Measurements from ENCODE around the gene HSPA4. TPM values are rescaled to one million over a fixed set of nuclear protein-coding genes. Genes with fewer than 3 reads are reported as not detected.
"Not testable (repeated sequence)": the region's sequence is repeated elsewhere in the genome, so short reads cannot be mapped to it uniquely, and the experiment has no call there.

HSPA4 gene
- total RNA-seq, 2 donors from 2014 or later, result 136 to 145 TPM

DNA sequence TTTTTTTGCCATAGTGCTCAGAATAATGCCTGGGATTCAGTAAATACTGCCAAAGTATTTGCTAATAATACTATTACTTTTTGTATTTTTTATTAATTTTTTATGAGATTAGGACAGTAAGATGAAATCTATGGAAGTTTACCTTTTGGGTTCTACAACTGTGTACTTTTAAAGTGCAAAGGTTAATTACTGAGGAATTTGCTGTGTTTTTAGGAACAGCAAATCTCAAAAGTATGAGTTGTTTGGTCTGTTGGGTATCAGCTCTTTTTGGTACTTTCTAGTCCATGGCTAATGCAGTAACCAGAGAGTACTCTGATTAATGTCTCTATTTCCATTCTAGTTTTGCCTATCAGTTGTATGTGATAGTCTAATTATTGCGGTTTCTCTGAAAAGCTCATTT, 5.1 kb downstream of the HSPA4 start:
- H3K9me3 Mint-ChIP-seq, result no peaks in the 10 kb centered on the region
- no peak overlapping the region for H3K4me3 Mint-ChIP-seq
- no peak for ATAC-seq
- no peak for DNase-seq (ENCODE audit: low spot score)
- H3K27me3 Mint-ChIP-seq, result no peaks in the 10 kb centered on the region
- no peaks in the 10 kb centered on the region for H3K36me3 Mint-ChIP-seq
- H3K4me1 Mint-ChIP-seq (ENCODE audit: low read depth in 2 of 2), result peaks cover 26 to 27% of the 10 kb centered on the region in 2 donors
- no peak overlapping the region for H3K27ac Mint-ChIP-seq

DNA sequence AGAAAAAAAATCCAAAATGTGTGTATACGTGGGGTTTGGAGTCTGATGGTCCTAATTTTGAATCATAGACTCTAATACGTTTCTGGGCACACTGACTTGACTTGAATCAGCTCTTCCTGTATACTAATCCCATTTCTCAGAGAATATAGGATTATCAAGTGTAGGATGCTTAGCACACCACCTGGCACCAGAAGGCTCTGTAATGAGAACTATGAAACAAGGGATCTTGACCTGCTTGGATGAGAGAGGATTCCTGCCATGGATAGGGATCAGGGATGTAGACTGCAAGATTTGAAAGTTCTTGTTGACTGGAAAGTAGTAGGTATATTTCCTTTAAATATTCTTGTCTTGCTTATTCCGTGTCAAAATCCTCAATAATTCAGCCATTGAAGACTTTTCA, 7.8 kb downstream of the HSPA4 start:
- H3K27me3 Mint-ChIP-seq, result no peaks in the 10 kb centered on the region
- H3K4me3 Mint-ChIP-seq, result no peak overlapping the region

DNA sequence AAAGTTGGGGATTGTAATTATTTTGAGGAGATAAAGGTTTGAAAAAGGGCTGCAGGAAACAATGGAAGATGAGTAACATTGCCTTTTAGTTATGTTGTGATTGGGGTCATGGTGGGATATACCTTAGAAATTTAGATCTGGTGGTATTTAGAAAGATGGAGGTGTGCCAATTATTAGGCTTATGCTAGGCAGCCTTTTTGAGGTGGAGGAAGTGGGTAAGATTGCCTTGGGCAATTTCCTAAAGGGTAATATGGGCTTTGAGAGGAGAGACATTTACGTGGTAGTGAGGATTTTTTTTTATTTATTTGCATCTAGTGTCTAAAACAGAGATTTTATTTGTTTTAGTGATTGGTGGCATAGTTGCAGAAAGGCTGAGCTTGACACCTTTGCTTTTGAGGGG, 10.5 kb downstream of the HSPA4 start:
- no peak for ATAC-seq
- Mint-ChIP-seq H3K27me3 (no peaks in the 10 kb centered on the region), H3K9me3 (no peaks in the 10 kb centered on the region), H3K4me3 (no peak overlapping the region), H3K27ac (peak overlapping the region; percentile 8 to 31), H3K4me1 (ENCODE audit: low read depth in 2 of 2) (peaks cover 18 to 21% of the 10 kb centered on the region in 2 donors), H3K36me3 (peaks cover under 1% of the 10 kb centered on the region)
- no peak for DNase-seq (ENCODE audit: low spot score)

More for the DNA sequence above, 7.8 kb downstream of the HSPA4 start:
- no peak for ATAC-seq
- DNase-seq (ENCODE audit: low spot score), result no peak
- Mint-ChIP-seq H3K9me3 (no peaks in the 10 kb centered on the region), H3K36me3 (no peaks in the 10 kb centered on the region), H3K27ac (no peak overlapping the region), H3K4me1 (ENCODE audit: low read depth in 2 of 2) (peaks cover 32 to 33% of the 10 kb centered on the region in 2 donors)

DNA sequence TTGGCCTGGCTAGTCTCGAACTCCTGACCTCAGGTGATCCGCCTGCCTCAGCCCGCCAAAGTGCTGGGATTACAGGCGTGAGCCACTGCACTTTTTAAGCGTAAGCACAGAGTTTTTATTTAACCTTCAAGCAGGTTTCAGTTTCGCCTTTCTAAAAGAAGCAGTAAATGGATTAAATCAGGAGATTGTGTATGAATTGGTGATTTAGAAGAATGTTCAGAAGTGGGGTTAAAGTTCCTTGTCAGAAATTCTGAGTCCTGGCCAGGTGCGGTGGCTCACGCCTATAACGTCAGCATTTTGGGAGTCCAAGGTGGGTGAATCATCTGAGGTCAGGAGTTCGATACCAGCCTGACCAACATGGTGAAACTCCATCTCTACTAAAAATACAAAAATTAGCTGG, 12.2 kb downstream of the HSPA4 start:
- Mint-ChIP-seq H3K9me3 (no peaks in the 10 kb centered on the region), H3K27me3 (no peaks in the 10 kb centered on the region), H3K4me1 (ENCODE audit: low read depth in 2 of 2) (peaks cover 18 to 23% of the 10 kb centered on the region in 2 donors), H3K36me3 (peaks cover 15% of the 10 kb centered on the region), H3K4me3 (no peak overlapping the region), H3K27ac (no peak overlapping the region)
- no peak for DNase-seq (ENCODE audit: low spot score)
- ATAC-seq, result no peak

DNA sequence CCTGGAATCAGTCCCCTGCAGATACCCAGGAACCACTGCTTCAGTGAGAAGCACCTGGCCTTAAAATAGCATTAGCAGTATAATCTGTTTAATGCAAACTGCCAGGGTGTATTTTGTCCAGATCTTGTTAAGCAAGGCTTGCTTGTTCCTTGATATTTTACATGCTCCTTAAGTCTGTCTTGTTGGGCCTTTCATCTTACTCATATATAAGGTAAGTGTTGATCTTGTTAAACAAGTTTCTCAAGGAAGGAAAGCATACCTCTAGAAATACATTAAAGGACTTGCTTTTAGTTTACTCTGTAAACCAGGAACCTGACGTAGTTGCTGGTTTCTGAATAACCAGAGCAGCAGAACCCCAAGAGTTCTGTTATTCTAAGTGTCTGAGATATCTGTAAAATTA, 13.7 kb downstream of the HSPA4 start:
- no peak overlapping the region for H3K4me3 Mint-ChIP-seq
- H3K9me3 Mint-ChIP-seq, result no peaks in the 10 kb centered on the region
- H3K27ac Mint-ChIP-seq, result no peak overlapping the region
- DNase-seq (ENCODE audit: low spot score), result no peak
- H3K36me3 Mint-ChIP-seq, result peaks cover 24% of the 10 kb centered on the region
- ATAC-seq, result no peak
- H3K4me1 Mint-ChIP-seq (ENCODE audit: low read depth in 2 of 2), result peaks cover 18 to 20% of the 10 kb centered on the region in 2 donors
- no peaks in the 10 kb centered on the region for H3K27me3 Mint-ChIP-seq

DNA sequence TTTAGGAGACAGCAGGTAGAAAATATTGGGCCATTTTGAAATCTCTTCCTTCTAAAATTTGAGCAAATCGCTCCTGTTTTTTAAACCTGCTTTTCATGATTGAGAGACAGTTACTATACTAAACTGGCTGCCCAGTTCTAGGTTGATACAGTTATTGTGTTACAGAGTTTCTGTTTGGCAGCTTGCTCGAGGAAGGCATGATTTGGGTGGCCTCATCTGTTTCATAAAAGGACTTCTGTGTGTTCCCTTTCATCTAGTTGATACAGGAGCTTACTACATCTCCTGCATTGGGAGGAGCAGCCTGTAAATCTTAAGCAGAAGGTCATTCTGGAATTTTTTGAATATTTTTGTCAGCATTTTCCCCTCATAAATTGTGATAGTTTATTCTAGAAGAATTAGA, 14.2 kb downstream of the HSPA4 start:
- no peak overlapping the region for H3K27ac Mint-ChIP-seq
- no peak for ATAC-seq

DNA sequence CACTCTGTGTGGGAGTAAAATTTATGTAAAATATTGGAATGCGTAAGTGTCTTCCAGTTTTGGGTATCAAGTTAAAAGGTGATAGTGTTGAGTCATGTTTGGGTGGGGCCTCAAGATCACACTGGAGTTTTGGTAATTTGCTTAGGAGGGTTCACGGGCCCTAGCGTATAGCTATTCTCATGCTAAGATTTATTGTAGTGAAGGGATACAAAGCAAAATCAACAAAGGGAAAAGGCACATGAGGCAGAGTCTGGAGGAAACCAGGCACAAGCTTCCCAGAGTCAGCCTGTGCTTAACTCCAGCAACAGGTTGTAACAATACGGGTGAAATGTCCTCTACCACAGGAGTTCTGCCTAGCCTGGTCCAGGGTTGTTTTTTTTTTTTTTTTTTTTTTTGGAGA, 20.2 kb downstream of the HSPA4 start:
- Mint-ChIP-seq H3K27ac (peak overlapping the region in 1 of 2 donors; percentile 22), H3K36me3 (peaks cover 49% of the 10 kb centered on the region), H3K4me1 (ENCODE audit: low read depth in 2 of 2) (peaks cover 18 to 20% of the 10 kb centered on the region in 2 donors), H3K27me3 (no peaks in the 10 kb centered on the region), H3K9me3 (no peaks in the 10 kb centered on the region), H3K4me3 (no peak overlapping the region)
- ATAC-seq (no peak), DNase-seq (ENCODE audit: low spot score) (no peak)

More for the DNA sequence above, 14.2 kb downstream of the HSPA4 start:
- Mint-ChIP-seq H3K4me3 (no peak overlapping the region), H3K36me3 (peaks cover 29% of the 10 kb centered on the region), H3K9me3 (no peaks in the 10 kb centered on the region), H3K27me3 (no peaks in the 10 kb centered on the region), H3K4me1 (ENCODE audit: low read depth in 2 of 2) (peaks cover 18 to 23% of the 10 kb centered on the region in 2 donors)
- no peak for DNase-seq (ENCODE audit: low spot score)

DNA sequence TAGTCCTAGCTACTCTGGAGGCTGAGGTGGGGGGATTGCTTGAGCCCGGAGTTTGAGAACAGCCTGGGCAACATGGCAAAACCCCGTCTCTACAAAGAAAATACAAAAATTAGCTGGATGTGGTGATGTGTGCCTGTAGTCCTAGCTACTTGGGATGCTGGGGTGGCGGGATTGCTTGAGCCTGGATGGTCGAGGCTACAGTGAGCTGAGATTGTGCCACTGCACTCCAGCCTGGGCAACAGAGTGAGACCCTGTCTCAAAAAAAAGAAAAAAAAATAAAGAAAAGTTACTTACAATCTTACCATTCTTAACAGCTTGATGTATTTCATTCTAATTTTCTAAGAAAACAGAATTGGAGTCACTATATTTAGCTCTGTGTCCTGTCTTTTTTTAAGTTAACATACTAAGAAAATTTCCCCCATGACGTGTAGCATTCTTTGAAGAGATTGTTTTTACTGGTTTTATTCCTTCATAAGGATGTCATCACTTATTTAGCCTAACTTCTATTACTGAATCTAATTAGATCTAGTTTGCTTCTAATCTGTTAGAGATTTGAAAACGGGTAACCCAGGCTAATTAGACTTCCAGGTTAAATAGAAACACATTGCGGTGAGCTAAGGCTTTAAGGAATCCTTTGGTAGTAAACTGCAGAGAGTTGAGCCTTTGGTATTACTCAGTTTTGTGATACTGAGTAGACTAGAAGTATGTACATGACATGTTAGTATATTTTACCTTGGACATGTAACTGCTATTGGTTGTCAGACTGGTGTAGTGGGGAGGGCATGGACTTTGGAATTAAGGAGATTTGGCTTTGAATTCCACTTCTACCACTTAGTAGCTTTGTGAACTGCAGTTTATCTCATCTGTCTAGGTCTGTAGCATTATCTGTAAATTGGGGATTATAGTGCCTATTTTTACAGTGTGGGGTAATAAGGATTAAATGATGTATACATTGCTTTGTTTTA, 24.0 kb downstream of the HSPA4 start:
- H3K27me3 Mint-ChIP-seq, result no peaks in the 10 kb centered on the region
- DNase-seq (ENCODE audit: low spot score) (no peak), ATAC-seq (no peak)
- peaks cover 27% of the 10 kb centered on the region for H3K36me3 Mint-ChIP-seq
- no peaks in the 10 kb centered on the region for H3K9me3 Mint-ChIP-seq
- H3K27ac Mint-ChIP-seq, result no peak overlapping the region
- no peak overlapping the region for H3K4me3 Mint-ChIP-seq
- peaks cover 20 to 22% of the 10 kb centered on the region in 2 donors for H3K4me1 Mint-ChIP-seq (ENCODE audit: low read depth in 2 of 2)

DNA sequence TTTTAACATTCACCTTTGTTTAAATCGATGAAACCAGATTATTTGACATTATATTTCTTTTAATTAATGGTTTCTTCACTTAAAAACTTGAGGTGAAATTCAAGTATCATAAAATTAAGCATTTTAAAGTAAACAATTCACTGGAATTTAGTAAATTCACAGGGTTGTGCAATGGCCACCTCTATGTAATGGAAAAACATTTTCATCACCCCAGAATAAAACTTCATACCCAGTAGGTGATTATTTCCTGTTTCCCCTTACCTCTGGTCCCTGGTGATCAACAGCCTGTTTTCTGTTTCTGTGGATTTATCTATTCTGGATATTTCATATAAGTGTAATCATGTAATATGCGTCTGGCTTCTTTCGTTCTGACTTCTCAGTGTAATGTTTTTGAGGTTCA, 27.2 kb downstream of the HSPA4 start:
- Mint-ChIP-seq H3K27me3 (no peaks in the 10 kb centered on the region), H3K9me3 (no peaks in the 10 kb centered on the region), H3K4me3 (no peak overlapping the region), H3K4me1 (ENCODE audit: low read depth in 2 of 2) (peaks cover 17 to 18% of the 10 kb centered on the region in 2 donors), H3K27ac (no peak overlapping the region), H3K36me3 (peaks cover 10% of the 10 kb centered on the region)
- no peak for DNase-seq (ENCODE audit: low spot score)
- no peak for ATAC-seq

DNA sequence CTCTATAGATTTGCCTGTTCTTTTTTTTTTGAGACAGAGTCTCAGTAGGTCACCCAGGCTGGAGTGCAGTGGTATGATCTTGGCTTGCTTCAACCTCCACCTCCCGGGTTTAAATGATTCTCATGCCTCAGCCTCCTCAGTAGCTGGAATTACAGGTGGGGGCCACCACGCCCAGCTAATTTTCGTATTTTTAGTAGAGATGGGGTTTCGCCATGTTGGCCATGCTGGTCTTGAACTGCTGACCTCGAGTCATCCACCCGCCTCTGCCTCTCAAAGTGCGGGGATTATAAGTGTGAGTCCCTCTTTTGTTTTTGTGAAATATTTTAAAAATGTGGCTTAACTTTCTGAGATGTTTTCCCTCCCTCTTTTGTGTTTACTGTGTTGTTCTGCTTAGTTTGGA, 29.2 kb downstream of the HSPA4 start:
- Mint-ChIP-seq H3K9me3 (no peaks in the 10 kb centered on the region), H3K27ac (peak overlapping the region in 1 of 2 donors; percentile 73), H3K4me3 (no peak overlapping the region), H3K36me3 (peaks cover 12% of the 10 kb centered on the region), H3K27me3 (no peaks in the 10 kb centered on the region), H3K4me1 (ENCODE audit: low read depth in 2 of 2) (peaks cover 17 to 18% of the 10 kb centered on the region in 2 donors)
- ATAC-seq (no peak), DNase-seq (ENCODE audit: low spot score) (no peak)

DNA sequence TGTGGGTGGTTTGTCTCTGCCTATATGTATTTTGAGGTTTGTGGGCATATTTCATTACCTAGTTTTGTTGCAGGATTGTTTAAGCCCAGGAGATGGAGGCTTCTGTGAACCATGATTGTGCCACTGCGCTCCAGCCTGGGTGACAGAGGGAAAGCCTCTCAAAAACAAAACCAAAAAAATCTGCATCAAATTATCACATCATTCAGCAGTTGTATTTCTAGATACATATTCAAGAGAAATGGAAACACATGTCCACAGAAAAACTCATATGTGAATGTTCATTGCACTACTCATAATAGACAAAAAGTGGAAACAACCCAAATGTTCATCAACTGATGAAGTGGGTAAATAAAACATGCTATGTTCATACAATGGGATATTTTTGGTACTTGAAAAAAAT, 29.9 kb downstream of the HSPA4 start:
- no peak for ATAC-seq
- peaks cover 17 to 18% of the 10 kb centered on the region in 2 donors for H3K4me1 Mint-ChIP-seq (ENCODE audit: low read depth in 2 of 2)
- no peaks in the 10 kb centered on the region for H3K9me3 Mint-ChIP-seq
- H3K4me3 Mint-ChIP-seq, result no peak overlapping the region
- peaks cover 12% of the 10 kb centered on the region for H3K36me3 Mint-ChIP-seq
- H3K27ac Mint-ChIP-seq, result peak overlapping the region in 1 of 2 donors; percentile 73
- no peak for DNase-seq (ENCODE audit: low spot score)
- no peaks in the 10 kb centered on the region for H3K27me3 Mint-ChIP-seq

DNA sequence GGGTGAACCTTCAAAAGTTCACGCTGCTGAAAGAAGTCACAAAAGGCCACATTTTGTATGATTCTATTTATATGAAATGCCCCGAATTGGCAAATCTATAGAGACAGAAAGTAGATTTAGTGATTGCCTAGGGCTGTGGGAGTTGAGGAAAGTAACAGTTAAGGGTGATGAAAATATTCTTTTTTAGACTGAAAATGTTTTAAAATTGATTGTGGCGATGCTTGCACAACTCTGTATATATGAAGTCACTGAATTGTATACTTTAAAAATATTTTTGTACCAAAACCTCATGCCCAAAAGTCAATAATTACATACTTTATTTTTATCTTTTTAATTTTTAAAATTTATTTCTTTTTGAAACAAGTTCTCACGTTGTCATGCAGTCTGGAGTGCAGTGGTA, 30.3 kb downstream of the HSPA4 start:
- Mint-ChIP-seq H3K9me3 (no peaks in the 10 kb centered on the region), H3K4me1 (ENCODE audit: low read depth in 2 of 2) (peaks cover 17 to 18% of the 10 kb centered on the region in 2 donors), H3K4me3 (no peak overlapping the region), H3K36me3 (peaks cover 11% of the 10 kb centered on the region), H3K27me3 (no peaks in the 10 kb centered on the region), H3K27ac (no peak overlapping the region)
- DNase-seq (ENCODE audit: low spot score) (no peak), ATAC-seq (no peak)

DNA sequence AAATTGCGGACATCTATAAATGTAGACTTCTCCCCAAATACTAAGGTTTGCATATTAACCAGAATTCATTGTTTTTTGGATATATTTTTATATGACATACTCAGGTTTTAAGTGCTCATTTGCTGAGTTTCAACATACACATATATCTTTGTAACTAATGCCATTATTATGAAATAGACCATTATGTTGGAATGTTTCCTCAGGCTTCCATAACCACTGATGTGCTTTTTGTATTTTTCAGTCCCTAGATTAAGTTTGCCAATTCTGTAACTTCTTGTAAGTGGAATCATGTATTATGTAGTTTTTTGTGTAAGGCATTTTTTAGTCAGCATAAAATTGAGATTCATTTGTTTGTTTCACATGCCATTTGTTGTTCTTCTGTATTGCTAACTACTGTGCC, 32.1 kb downstream of the HSPA4 start:
- peaks cover 14% of the 10 kb centered on the region in 2 donors for H3K4me1 Mint-ChIP-seq (ENCODE audit: low read depth in 2 of 2)
- no peaks in the 10 kb centered on the region for H3K9me3 Mint-ChIP-seq
- H3K4me3 Mint-ChIP-seq, result no peak overlapping the region
- no peak overlapping the region for H3K27ac Mint-ChIP-seq
- H3K36me3 Mint-ChIP-seq, result peaks cover 6% of the 10 kb centered on the region
- no peak for ATAC-seq
- no peak for DNase-seq (ENCODE audit: low spot score)
- no peaks in the 10 kb centered on the region for H3K27me3 Mint-ChIP-seq

DNA sequence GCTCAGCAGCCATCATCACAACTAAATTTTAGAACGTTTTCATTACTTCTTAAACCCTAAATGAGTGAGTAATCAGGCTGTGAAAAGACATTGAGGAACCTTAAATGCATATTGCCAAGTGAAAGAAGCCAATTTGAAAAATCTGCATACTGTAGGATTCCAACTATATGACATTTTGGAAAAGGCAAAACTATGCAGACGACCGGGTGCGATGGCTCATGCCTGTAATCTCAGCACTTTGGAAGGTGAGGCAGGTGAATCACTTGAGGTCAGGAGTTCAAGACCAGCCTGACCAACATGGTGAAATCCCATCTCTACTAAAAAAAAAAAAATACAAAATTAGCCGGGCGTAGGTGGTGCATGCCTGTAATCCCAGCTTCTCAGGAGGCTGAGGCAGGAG, 33.4 kb downstream of the HSPA4 start:
- not testable (repeated sequence) for H3K4me3 Mint-ChIP-seq; ATAC-seq; H3K27ac Mint-ChIP-seq; H3K9me3 Mint-ChIP-seq; H3K36me3 Mint-ChIP-seq; H3K4me1 Mint-ChIP-seq (ENCODE audit: low read depth in 2 of 2); DNase-seq (ENCODE audit: low spot score); H3K27me3 Mint-ChIP-seq
